NCI-H1436 treated with DMSO at 0.1 percent for 48 hours (cell line): ENCODE data around the gene GGACT.

Source experiments
- DNase-seq: peaks from one replicate; lab custom pipeline; 2025; lab: John Stamatoyannopoulos, UW

The GGACT gene

GRCh38 chr13:100513171-100513570, 75.4 kb downstream of the GGACT start:
- no peak for DNase-seq

- DNase-seq, result no peak
Observed at GRCh38 chr13:100512422-100512821, 76.2 kb downstream of the GGACT start.

GRCh38 chr13:100511466-100511865, 77.1 kb downstream of the GGACT start:
- DNase-seq, result no peak

- DNase-seq, result peak; percentile 81
Observed at GRCh38 chr13:100510208-100510957, 78.2 kb downstream of the GGACT start.

GRCh38 chr13:100508996-100509395, 79.6 kb downstream of the GGACT start:
- DNase-seq, result no peak

GRCh38 chr13:100508455-100508854, 80.1 kb downstream of the GGACT start:
- DNase-seq, result no peak

- DNase-seq, result no peak
Observed at GRCh38 chr13:100506600-100507422, 81.8 kb downstream of the GGACT start.

- DNase-seq, result no peak
Observed at GRCh38 chr13:100506154-100506553, 82.4 kb downstream of the GGACT start.

GRCh38 chr13:100503622-100504021, 85.0 kb downstream of the GGACT start:
- no peak for DNase-seq

GRCh38 chr13:100502446-100502845, 86.1 kb downstream of the GGACT start:
- DNase-seq, result no peak

GRCh38 chr13:100497389-100497788, 91.2 kb downstream of the GGACT start:
- DNase-seq, result no peak

- DNase-seq, result no peak
Observed at GRCh38 chr13:100495455-100495854, 93.1 kb downstream of the GGACT start.

GRCh38 chr13:100493418-100493817, 95.2 kb downstream of the GGACT start:
- no peak for DNase-seq

GRCh38 chr13:100491164-100491842, 97.3 kb downstream of the GGACT start:
- no peak for DNase-seq

GRCh38 chr13:100490692-100491091, 97.9 kb downstream of the GGACT start:
- no peak for DNase-seq

GRCh38 chr13:100485265-100485664, 103.3 kb downstream of the GGACT start:
- no peak for DNase-seq

GRCh38 chr13:100484702-100485101, 103.9 kb downstream of the GGACT start:
- DNase-seq, result no peak

GRCh38 chr13:100483841-100484381, 104.7 kb downstream of the GGACT start:
- DNase-seq, result no peak

GRCh38 chr13:100483139-100483538, 105.5 kb downstream of the GGACT start:
- no peak for DNase-seq

- DNase-seq, result no peak
Observed at GRCh38 chr13:100480676-100481075, 107.9 kb downstream of the GGACT start.
